Nephron (organoid): ENCODE results near the gene REEP1.

ENCODE experiments used
- H3K27ac Mint-ChIP-seq, 3 experiments: 2 replicates each; pipeline ENCODE4 v1.8.0; 2020; ENCODE audit warnings: mixed read lengths in 3 of 3, mild to moderate bottlenecking in 2 of 3, moderate library complexity in 1 of 3
- H3K27me3 Mint-ChIP-seq: 2 replicates; pipeline ENCODE4 v1.8.0; 2021; ENCODE audit warnings: low read depth, mild to moderate bottlenecking, moderate library complexity, mixed read lengths
- H3K36me3 Mint-ChIP-seq: 2 replicates; pipeline ENCODE4 v1.8.0; 2020; ENCODE audit warnings: low read depth, mixed read lengths
- H3K4me1 Mint-ChIP-seq: 2 replicates; pipeline ENCODE4 v1.8.0; 2020; ENCODE audit warnings: mixed read lengths
- H3K4me3 Mint-ChIP-seq, 3 experiments: 2 replicates each; pipeline ENCODE4 v1.8.0; 2020; ENCODE audit warnings: mild to moderate bottlenecking in 3 of 3, mixed read lengths in 3 of 3, moderate library complexity in 2 of 3
- H3K9me3 Mint-ChIP-seq: 2 replicates; pipeline ENCODE4 v1.8.0; 2020; ENCODE audit warnings: mixed read lengths
- TF ChIP-seq, protein P1 (sequence below), 3 experiments: fragments of 200-600 bp; sonication (generic); IDR thresholded peaks; one replicate each; pipeline ENCODE4 v1.5.0; 2021; ENCODE audit warnings: antibody characterized with exemption in 3 of 3; ENCODE audit not compliant: unreplicated experiment in 3 of 3

Gene REEP1

GRCh38 chr2:86211033-86211795 lies 126.2 kb downstream of the REEP1 start:
- TF ChIP-seq, protein P1, sequence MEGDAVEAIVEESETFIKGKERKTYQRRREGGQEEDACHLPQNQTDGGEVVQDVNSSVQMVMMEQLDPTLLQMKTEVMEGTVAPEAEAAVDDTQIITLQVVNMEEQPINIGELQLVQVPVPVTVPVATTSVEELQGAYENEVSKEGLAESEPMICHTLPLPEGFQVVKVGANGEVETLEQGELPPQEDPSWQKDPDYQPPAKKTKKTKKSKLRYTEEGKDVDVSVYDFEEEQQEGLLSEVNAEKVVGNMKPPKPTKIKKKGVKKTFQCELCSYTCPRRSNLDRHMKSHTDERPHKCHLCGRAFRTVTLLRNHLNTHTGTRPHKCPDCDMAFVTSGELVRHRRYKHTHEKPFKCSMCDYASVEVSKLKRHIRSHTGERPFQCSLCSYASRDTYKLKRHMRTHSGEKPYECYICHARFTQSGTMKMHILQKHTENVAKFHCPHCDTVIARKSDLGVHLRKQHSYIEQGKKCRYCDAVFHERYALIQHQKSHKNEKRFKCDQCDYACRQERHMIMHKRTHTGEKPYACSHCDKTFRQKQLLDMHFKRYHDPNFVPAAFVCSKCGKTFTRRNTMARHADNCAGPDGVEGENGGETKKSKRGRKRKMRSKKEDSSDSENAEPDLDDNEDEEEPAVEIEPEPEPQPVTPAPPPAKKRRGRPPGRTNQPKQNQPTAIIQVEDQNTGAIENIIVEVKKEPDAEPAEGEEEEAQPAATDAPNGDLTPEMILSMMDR (IDR thresholded peaks at IDR 0.05; ENCODE audit: unreplicated experiment in 3 of 3), result no peak
- Mint-ChIP-seq H3K4me1 (peaks cover 8% of the 10 kb centered on the region), H3K4me3 (no peak overlapping the region), H3K27ac (no peak overlapping the region), H3K9me3 (no peaks in the 10 kb centered on the region), H3K27me3 (no peaks in the 10 kb centered on the region), H3K36me3 (peaks cover 62% of the 10 kb centered on the region)

DNA sequence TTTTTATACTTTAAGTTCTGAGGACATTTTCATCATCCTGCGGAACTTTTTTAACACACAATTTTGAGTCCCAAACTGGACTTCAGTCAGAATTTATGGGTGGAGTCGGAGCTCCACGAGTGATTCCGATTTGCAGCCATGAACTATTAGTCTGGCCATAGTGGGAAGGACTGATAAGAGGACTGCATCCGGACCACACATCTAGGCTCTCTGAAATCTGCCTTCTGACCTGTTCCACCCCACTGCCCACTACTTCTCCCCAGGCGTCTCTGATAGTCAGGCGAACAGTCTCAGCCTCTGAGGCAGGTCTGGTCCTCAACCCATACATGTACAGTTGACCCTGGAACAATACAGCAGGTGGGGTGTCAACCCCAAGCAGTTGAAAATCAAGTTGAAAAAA lies 133.0 kb downstream of the REEP1 start:
- H3K27ac Mint-ChIP-seq, result no peak overlapping the region

GRCh38 chr2:86203614-86204013 lies 133.8 kb downstream of the REEP1 start:
- Mint-ChIP-seq H3K9me3 (no peaks in the 10 kb centered on the region), H3K27me3 (no peaks in the 10 kb centered on the region), H3K27ac (no peak overlapping the region), H3K4me3 (no peak overlapping the region), H3K36me3 (peaks cover 14% of the 10 kb centered on the region), H3K4me1 (peaks cover 29% of the 10 kb centered on the region)
- TF ChIP-seq, protein P1 (IDR thresholded peaks at IDR 0.05; ENCODE audit: unreplicated experiment in 3 of 3), result no peak

More for the DNA sequence above, 133.0 kb downstream of the REEP1 start:
- peaks cover 20% of the 10 kb centered on the region for H3K36me3 Mint-ChIP-seq
- TF ChIP-seq, protein P1 (IDR thresholded peaks at IDR 0.05; ENCODE audit: unreplicated experiment in 3 of 3), result no peak
- H3K9me3 Mint-ChIP-seq, result no peaks in the 10 kb centered on the region
- peaks cover 25% of the 10 kb centered on the region for H3K4me1 Mint-ChIP-seq
- no peak overlapping the region for H3K4me3 Mint-ChIP-seq
- H3K27me3 Mint-ChIP-seq, result no peaks in the 10 kb centered on the region

GRCh38 chr2:86202702-86203101 lies 134.7 kb downstream of the REEP1 start:
- Mint-ChIP-seq H3K27me3 (no peaks in the 10 kb centered on the region), H3K36me3 (peaks cover 11% of the 10 kb centered on the region), H3K9me3 (no peaks in the 10 kb centered on the region), H3K4me1 (peaks cover 29% of the 10 kb centered on the region), H3K4me3 (peak overlapping the region in 1 of 3 experiments; percentile 17), H3K27ac (no peak overlapping the region)
- TF ChIP-seq, protein P1 (IDR thresholded peaks at IDR 0.05; ENCODE audit: unreplicated experiment in 3 of 3), result no peak

- Mint-ChIP-seq H3K27ac (peak overlapping the region; percentile 40 to 43 (median 40)), H3K4me1 (peaks cover 29% of the 10 kb centered on the region), H3K9me3 (no peaks in the 10 kb centered on the region), H3K36me3 (peaks cover 9% of the 10 kb centered on the region), H3K27me3 (no peaks in the 10 kb centered on the region), H3K4me3 (peak overlapping the region; percentile 69 to 79 (median 74))
- TF ChIP-seq, protein P1 (IDR thresholded peaks at IDR 0.05; ENCODE audit: unreplicated experiment in 3 of 3), result no peak
Measured at GRCh38 chr2:86202336-86202692, 135.1 kb downstream of the REEP1 start.
